HG02870 (cell line): ENCODE measurements around the gene ZG16B.

Experiments used
- ATAC-seq: cut with Tn5 transposase; IDR thresholded peaks from one replicate; pipeline ENCODE4 v1.9.1; 2021; ENCODE audit warnings: mild to moderate bottlenecking, moderate library complexity; ENCODE audit not compliant: unreplicated experiment

ZG16B gene

GRCh38 chr16:2829501-2830354, at the start of gene ZG16B:
Gene ZG16B, plus strand, starts transcription at chr16:2830303. Its CDS starts 139 bp downstream, at chr16:2830442.
- ATAC-seq, result no peak

DNA sequence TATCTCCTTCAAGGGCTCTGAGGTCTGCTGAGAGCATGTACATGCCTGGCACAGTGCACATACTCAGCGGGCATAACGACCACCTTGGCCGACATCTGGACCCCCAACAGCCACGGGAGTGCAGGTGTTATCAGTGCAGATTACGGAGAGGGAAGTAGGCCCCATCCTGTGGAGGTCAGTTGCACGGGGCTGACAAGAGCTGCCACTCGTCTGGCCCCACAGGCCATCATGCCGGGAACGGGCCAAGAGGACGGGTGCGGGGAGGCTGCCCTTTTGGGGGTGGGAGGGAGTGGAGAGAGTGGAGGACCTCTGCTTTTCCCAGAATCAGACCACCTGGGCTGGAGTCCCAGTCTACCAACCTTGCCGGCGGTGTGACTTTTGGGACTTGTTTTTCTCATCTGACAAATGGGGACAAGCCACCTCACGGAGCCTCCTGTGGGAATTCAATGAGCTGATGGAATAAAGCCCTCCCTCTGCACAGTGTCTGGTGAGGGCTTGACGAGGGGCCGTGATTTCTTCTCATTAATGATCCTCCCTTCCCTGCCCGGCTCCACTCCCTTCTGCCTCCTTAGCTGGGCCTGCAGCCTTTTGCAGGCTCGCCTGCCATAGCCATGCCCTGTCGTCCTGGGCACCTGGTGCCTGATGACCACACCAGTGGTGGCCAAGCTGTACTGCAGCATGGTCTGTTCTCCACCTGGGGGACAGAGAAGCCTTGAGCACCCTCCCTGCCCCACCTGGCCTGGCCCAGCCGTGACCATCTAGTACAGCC, 47.3 kb upstream of the ZG16B start:
- no peak for ATAC-seq

DNA sequence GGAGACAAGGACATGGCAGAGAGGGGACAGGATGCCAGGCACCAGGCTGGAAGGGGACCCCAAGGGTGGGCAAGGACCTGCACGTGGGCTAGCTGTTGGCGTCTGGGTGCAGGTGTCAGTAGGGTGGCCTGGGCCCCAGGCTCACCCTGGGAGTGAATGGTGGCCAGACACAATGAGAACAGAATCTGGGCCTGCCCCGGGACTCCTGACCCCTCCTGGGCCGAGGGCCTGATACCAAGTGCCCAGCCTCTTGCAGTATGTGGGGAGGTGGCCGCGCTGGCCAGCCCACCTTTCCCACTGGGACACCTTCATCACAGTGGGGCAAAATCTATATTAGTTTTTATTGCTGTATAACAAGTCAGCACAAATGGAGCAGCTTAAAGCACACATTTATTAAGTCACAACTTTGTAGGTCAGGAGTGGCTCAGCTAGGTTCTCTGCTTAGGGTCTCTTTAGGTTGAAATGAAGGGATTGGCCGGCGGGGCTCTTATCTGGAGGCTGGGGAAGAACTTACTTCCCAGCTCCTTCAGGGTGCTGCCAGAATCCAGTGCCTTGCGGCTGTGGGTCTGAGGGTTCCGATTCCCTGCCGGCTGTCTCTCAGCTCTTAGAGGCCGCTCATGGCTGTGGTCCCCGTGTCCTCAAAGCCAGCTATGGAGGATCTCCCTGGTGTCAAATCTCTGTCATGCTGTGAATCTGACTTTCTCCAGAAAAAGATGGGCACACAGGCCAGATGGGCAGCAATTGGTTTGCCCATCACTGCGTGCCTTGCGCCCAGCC, 46.3 kb upstream of the ZG16B start:
- no peak for ATAC-seq

DNA sequence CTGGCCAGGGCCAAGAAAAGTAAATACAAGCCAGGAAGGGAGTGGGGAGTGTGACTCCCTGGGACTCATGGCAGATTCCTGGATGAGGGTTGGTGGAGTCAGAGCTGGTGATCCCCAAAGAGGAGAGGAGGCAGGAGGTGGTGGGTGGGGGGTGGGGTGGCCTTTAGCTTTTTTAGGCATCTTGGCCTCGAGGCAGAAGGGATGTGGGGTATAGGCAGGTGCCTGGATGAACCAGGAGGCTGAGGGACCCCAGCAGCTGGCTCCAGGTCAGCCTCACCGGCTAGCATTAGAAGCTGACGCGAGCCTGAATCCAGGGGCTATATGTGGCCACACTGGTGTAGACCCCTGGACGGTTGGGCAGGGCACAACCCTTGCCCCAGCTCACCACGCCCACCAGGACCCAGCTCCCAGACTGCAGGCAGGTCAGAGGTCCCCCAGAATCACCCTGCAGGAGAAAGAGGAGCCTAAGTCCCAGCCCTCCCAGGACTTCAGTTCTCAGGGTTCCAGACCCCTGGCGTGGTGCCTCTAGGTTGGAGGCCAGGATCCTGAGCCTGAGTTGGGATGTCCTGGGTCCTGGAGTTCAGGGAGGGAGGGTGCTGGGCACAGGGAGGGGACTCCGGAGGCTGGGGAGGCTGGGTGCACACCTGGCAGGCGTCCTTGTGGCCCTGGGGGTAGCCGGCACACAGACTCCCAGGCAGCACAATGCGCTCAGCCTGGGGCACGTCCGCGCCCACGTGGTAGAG, 45.6 kb upstream of the ZG16B start:
- ATAC-seq, result no peak

DNA sequence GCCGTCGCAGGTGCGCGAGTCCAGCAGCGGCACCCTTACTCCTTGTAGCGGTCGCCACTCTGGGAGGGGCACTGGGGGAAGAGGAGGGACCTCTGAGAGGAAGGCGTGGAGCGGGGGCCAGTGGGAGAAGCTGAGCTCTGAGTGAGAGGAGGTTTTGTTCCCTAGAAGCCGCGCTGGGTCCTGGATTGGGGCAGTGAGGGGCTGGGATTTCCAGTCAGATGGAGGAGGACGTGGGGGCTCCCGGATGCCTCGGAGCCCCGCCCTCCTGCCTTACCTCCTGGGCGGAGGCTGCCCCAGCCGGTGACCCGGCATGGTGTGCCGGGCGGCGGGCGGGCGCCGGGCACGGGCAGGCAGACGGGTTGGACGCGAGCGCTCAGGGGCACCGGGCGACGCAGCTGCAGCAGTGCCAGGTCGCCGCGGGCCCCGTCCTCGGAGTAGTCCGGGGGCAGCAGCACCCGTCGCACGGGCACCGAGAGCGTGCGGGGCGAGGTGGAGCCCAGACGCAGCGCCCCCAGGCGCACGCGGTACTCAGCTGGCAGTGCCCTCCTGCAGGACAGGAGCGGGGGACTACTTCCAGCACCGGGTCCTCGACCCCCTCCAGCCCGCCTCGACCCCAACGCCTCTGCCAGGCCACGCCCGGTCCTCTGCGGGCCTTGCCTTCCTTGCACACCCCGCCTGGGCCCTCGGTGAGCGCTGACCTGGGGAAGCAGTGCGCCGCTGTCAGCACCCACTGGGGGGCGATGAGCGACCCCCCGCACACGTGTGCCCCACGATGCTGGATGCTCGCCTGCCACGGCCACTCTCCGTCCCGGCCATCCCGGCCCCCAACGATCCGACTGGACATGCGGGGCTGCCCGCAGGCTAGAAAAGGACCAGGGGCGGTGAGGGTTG, 44.8 kb upstream of the ZG16B start:
- no peak for ATAC-seq

- ATAC-seq, result no peak
These were observed 43.9 kb upstream of the ZG16B start for GRCh38 chr16:2786061-2786825.

- ATAC-seq, result no peak
These were observed 43.3 kb upstream of the ZG16B start for GRCh38 chr16:2786826-2787151.

DNA sequence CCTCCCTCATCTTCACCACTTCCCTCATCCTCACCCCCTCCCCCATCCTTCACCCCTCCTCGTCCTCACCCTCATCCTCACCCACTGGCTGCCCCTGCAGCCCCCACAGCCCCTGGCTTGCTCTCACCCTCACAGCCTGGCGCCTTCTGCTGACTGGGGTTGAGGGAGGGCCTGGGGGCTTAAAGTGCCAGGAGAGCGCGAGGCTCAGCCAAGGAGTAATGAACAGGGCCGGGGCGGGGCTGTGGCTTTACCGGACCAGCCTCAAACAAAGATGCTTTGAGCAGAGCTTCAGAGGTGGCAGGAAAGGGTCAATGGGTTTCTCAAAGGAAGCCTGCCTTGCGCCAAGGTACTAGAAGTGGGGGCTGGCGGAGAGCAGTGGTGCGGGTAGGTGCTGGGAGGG, 42.7 kb upstream of the ZG16B start, which contains the start of gene PRSS33:
TSS of gene PRSS33 (minus strand) at position 155 of the 400 bp plus-strand sequence. CDS start 1,013 bp downstream, outside the sequence.
- ATAC-seq, result no peak

DNA sequence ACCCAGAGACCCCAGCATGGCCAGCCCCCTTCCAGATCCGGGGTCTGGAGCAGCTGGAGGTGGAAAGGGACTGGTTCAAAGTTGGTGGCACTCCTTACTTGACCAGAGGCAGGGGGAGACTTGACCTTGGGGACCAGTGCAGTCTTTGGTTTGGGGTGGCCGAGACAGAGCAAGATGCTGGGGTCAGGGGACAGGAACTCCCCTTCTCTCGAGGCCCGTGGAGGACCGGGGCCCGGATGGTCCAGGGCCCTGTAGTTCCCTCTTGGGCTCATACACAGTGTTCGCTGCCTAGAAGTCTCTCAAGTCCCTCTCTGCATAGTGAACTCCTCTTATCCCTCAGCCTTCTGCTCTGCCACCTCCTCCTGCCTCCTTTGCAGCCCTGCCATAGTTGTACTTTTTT, 42.1 kb upstream of the ZG16B start:
- ATAC-seq, result no peak

DNA sequence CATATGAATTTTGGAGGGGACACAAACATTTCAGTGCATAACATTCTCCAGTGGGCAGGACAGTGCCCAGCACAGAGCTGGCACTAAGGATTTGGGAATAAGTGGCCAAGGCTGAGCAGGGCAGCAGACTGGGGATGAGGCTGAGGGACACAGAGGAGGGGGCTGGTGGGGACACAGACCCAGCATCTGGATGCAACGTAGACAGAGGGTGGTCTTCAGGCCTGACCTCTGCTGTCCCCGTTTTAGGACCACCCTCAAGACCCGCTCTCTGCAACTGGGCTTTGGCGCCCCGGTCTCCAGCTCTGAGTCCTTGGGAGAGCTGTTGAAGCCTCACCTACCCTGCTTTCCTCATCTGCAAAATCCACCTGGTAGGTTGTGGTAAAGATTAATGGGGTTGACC, 39.5 kb upstream of the ZG16B start:
- ATAC-seq, result no peak

GRCh38 chr16:2791174-2791573, 38.9 kb upstream of the ZG16B start:
- ATAC-seq, result no peak

DNA sequence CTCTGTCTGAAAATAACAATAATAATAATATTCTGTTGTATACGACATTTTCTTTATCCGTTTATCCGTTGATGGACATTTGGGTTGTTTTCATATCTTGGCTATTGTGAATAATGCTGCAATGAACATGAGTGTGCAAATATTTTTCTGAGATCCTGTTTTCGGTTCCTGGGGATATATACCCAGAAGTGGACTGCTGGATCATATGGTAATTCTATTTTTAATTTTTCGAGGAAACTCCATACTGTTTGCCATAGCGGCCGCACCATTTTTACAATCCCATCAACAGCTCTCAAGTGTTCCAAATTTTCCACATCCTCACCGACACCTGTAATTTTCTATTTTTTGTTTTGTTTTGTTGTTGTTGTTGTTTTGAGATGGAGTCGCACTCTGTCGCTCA, 37.2 kb upstream of the ZG16B start:
- no peak for ATAC-seq

GRCh38 chr16:2795395-2796143, 34.5 kb upstream of the ZG16B start:
- ATAC-seq, result no peak

DNA sequence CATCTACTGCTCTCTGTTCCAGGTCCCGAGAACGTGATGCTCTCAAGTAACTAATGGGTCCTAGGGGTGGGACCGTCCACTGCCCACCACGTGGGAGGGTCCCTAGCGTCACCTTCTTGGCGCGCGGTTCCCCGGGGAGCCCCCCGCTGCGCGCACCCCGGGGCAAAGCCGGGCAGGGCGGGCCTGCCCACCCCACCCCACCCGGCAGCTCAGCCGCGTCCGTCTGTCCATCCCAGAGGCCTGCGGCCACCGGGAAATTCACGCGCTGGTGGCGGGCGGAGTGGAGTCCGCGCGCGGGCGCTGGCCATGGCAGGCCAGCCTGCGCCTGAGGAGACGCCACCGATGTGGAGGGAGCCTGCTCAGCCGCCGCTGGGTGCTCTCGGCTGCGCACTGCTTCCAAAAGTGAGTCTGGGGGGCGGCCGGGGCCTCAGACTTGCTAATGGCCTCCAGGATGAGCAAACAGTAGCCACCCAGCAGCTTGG, 31.3 kb upstream of the ZG16B start:
- no peak for ATAC-seq

DNA sequence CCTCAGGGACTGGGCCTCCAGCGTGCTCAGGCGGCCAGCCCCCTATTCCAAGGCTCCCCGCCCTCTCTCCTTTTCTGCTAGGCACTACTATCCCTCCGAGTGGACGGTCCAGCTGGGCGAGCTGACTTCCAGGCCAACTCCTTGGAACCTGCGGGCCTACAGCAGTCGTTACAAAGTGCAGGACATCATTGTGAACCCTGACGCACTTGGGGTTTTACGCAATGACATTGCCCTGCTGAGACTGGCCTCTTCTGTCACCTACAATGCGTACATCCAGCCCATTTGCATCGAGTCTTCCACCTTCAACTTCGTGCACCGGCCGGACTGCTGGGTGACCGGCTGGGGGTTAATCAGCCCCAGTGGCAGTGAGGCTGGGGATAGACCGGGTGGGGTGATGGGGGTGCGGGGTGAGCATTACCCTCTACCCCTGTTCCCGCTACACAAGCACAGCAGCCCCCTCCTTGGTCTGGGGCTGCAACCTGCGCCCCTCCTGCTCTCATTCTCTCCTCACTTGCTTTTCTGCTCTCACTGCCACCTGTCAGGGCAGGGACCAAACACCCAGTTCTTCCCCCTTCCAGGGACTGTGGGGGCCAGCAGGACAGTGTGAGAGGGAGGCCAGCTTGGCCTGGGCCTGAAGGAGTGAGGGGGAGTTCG, 30.8 kb upstream of the ZG16B start:
- no peak for ATAC-seq

GRCh38 chr16:2799859-2800226, 30.3 kb upstream of the ZG16B start:
- no peak for ATAC-seq

- ATAC-seq, result no peak
These were observed 26.4 kb upstream of the ZG16B start for GRCh38 chr16:2803545-2804195.
